AG09309 (cell line): ENCODE data around the gene ANTXR1.

Source experiments
- DNase-seq: peaks from one replicate; pipeline ENCODE4 v3.0.0-alpha.2; 2010; ENCODE audit warnings: low read depth
- H3K4me3 ChIP-seq: 2 replicates; pipeline ENCODE4 v1.5.1; 2011; ENCODE audit warnings: mild to moderate bottlenecking, low read depth, low read length, moderate library complexity; ENCODE audit not compliant: control insufficient read depth
- CTCF ChIP-seq: IDR thresholded peaks from 2 replicates; pipeline ENCODE4 v1.5.1; 2011; ENCODE audit warnings: mild to moderate bottlenecking, low read depth, low read length, inconsistent platforms; ENCODE audit not compliant: insufficient read depth, control insufficient read depth; ENCODE audit errors: missing control alignments

ANTXR1 gene

DNA sequence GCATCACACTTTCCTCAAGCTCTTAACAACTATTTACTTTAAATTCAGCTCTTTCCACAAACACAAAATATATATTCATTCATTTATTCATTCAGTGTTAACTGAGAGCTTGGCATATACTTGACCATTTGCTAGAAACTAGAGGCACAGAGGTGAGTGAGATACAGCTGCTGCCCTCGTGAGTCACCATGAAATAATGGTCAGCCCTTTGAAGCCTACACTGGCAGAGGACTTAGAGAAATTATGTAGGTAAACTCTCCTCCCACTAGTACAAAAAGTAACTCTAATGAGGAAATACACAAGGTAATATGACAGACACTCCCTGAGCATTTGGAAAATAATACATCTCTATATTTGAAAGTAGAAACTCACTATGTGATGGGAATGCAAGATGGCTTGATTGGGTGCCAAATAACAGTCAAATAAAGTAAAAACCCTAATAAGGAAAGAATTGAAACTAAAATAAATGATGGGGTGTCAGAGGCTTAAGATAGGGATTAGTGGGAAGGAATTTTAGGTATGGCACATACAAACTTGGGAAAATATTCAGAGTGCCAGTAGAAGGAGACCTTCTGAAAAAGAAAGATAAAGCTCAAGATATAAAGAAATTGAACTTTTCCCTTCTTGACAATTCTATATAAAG, 61.1 kb downstream of the ANTXR1 start:
- H3K4me3 ChIP-seq: no peak overlapping the region
- no peak for DNase-seq
- no peak for TF ChIP-seq CTCF

GRCh38 chr2:69074918-69075317, 61.9 kb downstream of the ANTXR1 start:
- TF ChIP-seq CTCF: no peak
- H3K4me3 ChIP-seq: no peak overlapping the region
- no peak for DNase-seq

DNA sequence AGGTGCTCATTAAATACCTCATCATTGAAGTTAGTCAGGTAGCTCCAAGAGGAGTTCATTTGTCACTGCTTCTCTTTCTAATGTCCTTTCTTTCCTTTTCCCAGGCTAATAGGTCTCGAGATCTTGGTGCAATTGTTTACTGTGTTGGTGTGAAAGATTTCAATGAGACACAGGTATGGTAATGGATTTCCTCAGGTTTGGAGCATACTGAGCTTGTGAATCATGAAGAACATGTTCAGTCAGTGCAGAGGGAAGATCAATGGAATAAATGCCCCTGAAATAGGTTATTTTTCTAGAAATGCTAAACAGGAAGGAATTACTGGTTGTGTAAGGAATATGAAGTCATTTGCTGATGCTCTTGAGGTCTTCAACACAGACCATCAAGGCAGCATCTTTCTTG, 62.5 kb downstream of the ANTXR1 start:
- TF ChIP-seq CTCF: no peak
- no peak for DNase-seq
- H3K4me3 ChIP-seq: no peak overlapping the region

GRCh38 chr2:69076601-69077000, 63.6 kb downstream of the ANTXR1 start:
- DNase-seq: no peak
- TF ChIP-seq CTCF: no peak
- no peak overlapping the region for H3K4me3 ChIP-seq

DNA sequence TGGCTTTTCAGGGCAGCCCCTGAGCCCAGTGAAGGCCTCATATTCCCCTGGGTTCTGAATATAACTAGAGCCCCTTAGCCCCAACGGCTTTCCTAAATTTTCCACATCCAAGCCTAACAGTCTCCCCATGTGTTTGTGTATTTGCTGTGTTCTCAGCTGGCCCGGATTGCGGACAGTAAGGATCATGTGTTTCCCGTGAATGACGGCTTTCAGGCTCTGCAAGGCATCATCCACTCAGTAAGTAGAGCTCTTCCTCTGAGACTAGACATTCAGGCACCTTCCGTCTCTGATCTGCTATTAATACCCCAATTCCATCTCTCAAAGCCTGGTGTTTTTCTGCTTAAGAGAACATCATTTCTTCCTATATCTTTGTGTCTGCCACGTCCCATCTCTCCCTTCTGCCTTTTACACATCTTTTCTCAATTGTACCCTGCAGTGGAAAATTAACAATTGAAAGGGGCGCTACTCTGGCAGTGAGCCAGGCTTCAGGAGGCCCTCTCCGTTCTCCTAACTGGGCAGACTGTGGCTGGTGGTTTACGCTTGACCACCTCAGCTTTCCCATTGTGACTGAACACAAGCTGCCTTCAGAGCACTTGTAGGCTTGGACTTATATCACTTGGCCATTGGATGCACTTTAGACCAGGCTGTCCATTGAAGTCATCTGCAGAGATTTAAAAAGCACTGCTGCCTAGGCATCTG, 64.4 kb downstream of the ANTXR1 start:
- no peak for TF ChIP-seq CTCF
- H3K4me3 ChIP-seq: no peak overlapping the region
- DNase-seq: no peak

DNA sequence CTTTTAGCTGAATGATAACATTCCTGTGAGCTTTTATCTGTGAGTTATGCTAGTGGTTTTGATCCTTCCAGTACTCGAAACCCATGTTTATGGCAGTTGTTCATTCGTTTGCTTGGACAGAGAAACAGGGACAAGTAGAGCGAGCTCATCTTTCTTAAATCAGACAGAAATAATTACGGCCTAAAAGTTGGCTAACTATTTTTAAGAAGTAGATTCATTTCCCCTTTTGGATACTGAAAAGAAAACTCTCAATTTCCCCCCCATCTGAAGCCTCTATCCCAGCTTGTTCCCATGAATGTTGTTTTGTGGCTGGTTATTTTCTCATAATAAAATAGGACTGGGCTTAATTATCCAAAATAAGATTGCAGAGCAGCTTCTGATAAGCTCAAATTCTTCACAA, 67.1 kb downstream of the ANTXR1 start:
- H3K4me3 ChIP-seq: no peak overlapping the region
- no peak for DNase-seq
- TF ChIP-seq CTCF: no peak

- TF ChIP-seq CTCF: no peak
- DNase-seq: no peak
- H3K4me3 ChIP-seq: no peak overlapping the region
Observed at GRCh38 chr2:69081001-69081580, 68.1 kb downstream of the ANTXR1 start.
